T-helper 1 cell (primary cell): ENCODE data around the gene LBX2.

Source experiments
- DNase-seq, 5 donors: peaks; one replicate each; pipeline ENCODE4 v3.0.0-alpha.2; 2012 to 2020

The LBX2 gene

GRCh38 chr2:74525717-74526648 is 26.6 kb upstream of the LBX2 start, which contains the start of gene DQX1:
TSS of gene DQX1 (minus strand) at chr2:74526231. CDS start at chr2:74525729, 502 bp downstream.
- DNase-seq = peak in 1 of 5 donors; percentile 38

- no peak for DNase-seq
Measured at GRCh38 chr2:74524955-74525716, 25.7 kb upstream of the LBX2 start.

- no peak for DNase-seq
Measured at GRCh38 chr2:74524005-74524404, 24.6 kb upstream of the LBX2 start.

- DNase-seq = no peak
Measured at GRCh38 chr2:74522516-74522915, 23.1 kb upstream of the LBX2 start.

- no peak for DNase-seq
Measured at GRCh38 chr2:74516650-74517049, 17.2 kb upstream of the LBX2 start.

GRCh38 chr2:74515981-74516633 is 16.7 kb upstream of the LBX2 start:
- DNase-seq = peak; percentile 47 to 82 (median 60)

- DNase-seq = peak in 1 of 5 donors; percentile 34
Measured at GRCh38 chr2:74515271-74515980, 16.0 kb upstream of the LBX2 start.

GRCh38 chr2:74514368-74515270 is 15.2 kb upstream of the LBX2 start, which contains the start of gene TLX2:
TSS of gene TLX2 (plus strand) at chr2:74514450. CDS start at chr2:74514807, 357 bp downstream.
- DNase-seq = peak in 1 of 5 donors; percentile 17

GRCh38 chr2:74513605-74514367 is 14.4 kb upstream of the LBX2 start:
- peak in 1 of 5 donors; percentile 69 for DNase-seq

GRCh38 chr2:74512744-74513604 is 13.6 kb upstream of the LBX2 start:
- no peak for DNase-seq

GRCh38 chr2:74511104-74511989 is 11.9 kb upstream of the LBX2 start:
- DNase-seq = no peak

- no peak for DNase-seq
Measured at GRCh38 chr2:74510272-74510671, 10.9 kb upstream of the LBX2 start.

GRCh38 chr2:74507926-74508520 is 8.6 kb upstream of the LBX2 start:
- DNase-seq = no peak

- DNase-seq = peak; percentile 94 to 98 (median 96)
Measured at GRCh38 chr2:74507145-74507925, 7.9 kb upstream of the LBX2 start, which contains the start of gene PCGF1. TSS of gene PCGF1 (minus strand) at chr2:74507695. CDS start at chr2:74507668, 27 bp downstream.

- no peak for DNase-seq
Measured at GRCh38 chr2:74505448-74506246, 6.2 kb upstream of the LBX2 start.

GRCh38 chr2:74504591-74504990 is 5.2 kb upstream of the LBX2 start:
- no peak for DNase-seq
